SK-N-SH (cell line): Measurements from ENCODE around the gene CLSTN2.

Source experiments
- CTCF ChIP-seq: fragments of 200-600 bp; sonication (generic); IDR thresholded peaks from 2 replicates; pipeline ENCODE4 v1.6.1; 2017; ENCODE audit warnings: antibody characterized with exemption, mild to moderate bottlenecking, moderate library complexity
- EZH2phosphoT487 ChIP-seq: fragments of 200-600 bp; sonication (generic); IDR thresholded peaks from 2 replicates; pipeline ENCODE4 v1.6.1; 2017; ENCODE audit warnings: low read depth, mixed run types, mild to moderate bottlenecking, antibody characterized with exemption, moderate library complexity, borderline replicate concordance
- GATA2 ChIP-seq: sonication (generic); formaldehyde crosslinking; IDR thresholded peaks from 2 replicates; pipeline ENCODE4 v1.5.0; 2020; ENCODE audit warnings: mild to moderate bottlenecking, missing genetic modification reagents
- SIN3A ChIP-seq: IDR thresholded peaks from 2 replicates; pipeline ENCODE4 v1.6.1; 2012; ENCODE audit warnings: low read depth, mild to moderate bottlenecking, low read length, moderate library complexity, borderline replicate concordance
- TF ChIP-seq, protein P1 (sequence below): IDR thresholded peaks from 2 replicates; pipeline ENCODE4 v1.4.0; 2012; ENCODE audit warnings: low read depth

DNA sequence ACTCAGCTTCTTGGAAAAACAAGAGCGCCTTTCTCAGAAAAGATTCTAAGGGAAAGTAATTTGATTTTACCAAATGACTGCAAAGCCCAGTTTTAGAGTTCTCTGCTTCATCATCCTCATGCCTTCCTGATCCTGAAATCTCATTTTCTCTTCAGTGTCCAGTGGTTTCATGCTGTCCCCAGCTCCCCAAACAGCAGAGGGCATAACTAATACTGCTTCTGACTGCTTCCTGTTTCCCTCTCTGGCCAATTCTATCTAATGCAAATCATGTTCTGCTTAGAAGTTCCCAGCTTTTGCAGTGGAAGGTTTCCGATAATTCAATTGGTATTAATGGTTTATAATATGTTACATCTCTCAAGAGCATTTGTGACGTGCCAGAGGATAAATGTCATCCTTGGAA is 161.1 kb downstream of the CLSTN2 start:
- TF ChIP-seq CTCF: no peak
- TF ChIP-seq, protein P1, sequence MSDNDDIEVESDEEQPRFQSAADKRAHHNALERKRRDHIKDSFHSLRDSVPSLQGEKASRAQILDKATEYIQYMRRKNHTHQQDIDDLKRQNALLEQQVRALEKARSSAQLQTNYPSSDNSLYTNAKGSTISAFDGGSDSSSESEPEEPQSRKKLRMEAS: no peak
- TF ChIP-seq EZH2phosphoT487: no peak
- TF ChIP-seq SIN3A: no peak
- no peak for TF ChIP-seq GATA2 (CRISPR knock-in tag)
